GM10847 (cell line): ENCODE measurements around the gene TMEM200C.

Source experiments
- POLR2A ChIP-seq: IDR thresholded peaks from 2 replicates; pipeline ENCODE4 v1.6.1; 2011; ENCODE audit not compliant: insufficient read length; ENCODE audit errors: extremely low read depth

TMEM200C gene

DNA sequence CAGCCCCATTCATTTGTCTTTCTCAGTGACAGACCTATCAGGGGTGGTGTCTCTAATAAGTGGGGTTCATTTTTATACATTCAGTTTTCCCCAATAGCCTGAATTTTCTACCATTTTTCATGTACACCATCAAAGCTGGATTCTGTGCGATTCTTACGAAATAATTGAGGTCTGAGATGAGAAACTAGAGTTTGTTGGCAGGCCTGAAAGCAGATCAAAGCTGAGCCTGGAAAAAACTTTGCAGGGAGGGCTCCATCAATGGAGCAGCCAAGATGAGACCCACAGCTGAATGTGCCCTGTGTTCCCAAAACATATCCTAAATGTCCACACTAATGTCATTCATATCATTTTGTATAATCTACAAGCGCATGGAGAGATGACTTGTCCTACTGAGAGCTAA is 4.5 kb upstream of the TMEM200C start:
- no peak for TF ChIP-seq POLR2A

DNA sequence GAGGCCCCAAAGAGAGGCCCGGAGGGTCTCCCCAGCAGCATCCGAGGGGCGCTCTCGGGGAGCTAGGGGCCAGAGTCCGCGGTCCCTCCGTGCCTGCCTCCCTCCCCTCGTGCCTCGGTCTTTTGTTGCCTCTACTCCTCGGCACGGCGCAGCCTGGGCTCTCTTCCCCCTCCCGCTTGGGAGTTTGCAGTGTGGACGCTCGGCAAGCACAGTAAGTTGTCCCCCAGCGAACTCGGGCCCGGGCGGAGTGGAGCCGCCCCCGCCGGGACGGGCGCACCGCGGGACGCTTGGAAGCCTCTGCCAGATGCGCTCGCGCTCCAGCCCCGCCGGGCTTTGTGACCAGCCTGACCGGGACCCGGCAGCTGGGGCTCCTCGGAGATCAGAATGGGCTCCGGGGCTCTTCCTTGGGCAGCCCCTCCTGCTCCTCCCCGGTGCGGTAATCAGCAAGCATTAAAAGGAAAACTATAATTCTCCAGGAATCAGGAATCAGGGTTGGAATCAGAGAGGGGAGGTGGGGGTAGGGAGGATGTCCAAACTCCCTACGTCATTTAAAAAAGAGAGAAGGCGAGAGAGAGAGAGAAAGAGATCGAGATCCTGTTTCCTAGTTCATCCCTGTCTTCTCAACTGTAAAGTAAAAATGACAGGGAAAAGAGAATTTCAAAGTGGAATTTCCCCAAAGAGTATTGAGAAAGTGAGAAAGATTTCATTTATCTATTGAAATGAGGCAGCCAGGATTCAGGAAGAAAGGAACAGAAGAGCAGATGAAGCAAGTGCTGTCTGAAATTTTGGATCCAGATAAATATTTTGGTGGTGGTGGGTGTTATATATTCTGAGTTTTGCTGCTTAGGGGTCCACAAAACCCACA is 786 bp upstream of the TMEM200C start:
- no peak for TF ChIP-seq POLR2A

DNA sequence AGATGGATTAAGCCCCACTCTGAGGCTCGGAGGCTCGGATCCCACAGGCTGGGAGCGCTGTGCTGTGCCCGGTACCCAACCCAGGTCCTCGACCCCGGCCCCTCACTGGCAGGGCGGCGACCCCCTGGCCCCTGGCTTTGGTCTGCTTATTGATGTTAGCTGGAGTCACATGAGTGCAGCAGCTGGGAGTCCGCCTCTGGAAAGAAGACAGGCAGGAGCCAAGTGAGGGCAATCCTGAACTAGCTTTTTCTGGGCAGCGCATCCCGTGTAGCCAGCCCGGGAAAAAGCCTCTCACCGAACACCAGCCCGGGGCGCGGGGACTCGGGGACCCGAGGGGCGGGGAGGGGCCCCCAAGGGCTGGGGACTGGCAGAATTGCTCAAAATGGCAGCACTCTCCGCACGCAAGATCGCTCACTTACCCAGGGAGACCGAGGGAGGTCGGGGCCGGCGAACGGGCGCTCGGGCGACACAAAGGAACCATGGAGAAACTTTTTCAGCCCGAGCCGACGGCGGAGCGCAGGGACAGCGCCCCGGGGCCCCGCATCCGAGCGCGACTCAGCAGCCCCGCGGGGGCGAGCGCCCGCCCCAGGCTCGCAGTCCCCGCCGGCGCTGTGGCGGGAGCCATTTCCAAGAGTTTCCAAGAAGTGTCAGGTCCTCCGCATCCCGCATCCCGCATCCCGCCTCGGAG is 567 bp downstream of the TMEM200C start:
- TF ChIP-seq POLR2A, result no peak

DNA sequence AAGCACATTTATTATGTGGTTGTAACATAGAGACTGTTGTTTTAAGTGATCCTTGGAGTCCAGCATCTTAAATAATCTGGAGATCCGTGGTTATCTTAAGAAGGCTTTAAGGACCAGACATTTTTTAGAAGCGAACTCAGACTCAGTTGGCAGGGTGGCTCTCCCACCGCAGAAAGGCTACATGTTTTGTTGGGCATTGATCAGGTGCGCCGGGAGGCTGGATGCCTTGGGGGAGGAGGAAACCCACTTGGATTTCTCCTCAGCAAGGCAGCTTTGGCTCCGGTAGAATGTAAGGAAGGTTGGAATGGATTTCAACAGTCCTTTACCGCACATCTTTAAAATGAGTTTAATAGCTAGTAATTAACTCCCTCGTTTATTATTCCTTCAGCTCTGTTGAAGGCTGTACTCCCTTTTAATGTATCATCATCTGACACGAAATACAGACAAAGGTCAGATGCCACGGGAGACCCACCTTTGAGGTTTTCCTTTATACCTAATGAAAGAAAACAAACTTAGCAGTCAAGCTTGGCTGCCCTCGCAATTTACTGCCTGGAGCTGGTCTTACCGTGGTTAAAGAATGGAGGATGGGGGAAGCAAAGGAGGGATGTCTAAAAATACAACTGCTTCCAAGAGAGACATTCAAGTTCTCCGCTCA is 1.2 kb downstream of the TMEM200C start:
- TF ChIP-seq POLR2A, result no peak

DNA sequence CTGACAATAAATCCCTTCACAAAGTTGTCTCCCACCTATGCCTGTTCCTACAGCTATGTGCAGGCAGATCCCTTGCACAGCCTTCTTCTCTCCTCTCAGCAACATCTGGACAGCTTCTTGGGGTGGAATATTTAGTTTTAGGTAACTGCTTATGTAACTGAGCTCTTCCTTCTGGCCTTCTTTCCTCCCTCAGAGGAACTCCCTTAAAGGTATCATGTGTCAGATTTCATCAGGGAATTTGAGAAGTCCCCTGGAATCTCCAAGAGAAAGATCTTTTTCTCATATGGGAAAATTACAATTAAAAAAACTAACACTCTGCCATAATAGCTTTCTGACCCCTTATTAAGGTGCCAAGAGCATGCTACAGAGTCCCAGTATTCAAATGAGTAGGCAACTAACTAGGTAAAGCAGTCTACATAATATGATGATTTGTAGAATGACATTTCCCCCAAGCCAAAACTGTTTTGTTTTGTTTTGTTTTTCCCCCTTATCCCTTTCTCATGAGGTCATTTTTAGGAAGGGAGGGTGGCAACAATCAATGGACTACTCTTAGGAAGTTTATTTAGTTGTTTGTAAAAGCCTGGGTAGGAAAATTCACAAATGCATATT is 2.4 kb downstream of the TMEM200C start:
- no peak for TF ChIP-seq POLR2A

DNA sequence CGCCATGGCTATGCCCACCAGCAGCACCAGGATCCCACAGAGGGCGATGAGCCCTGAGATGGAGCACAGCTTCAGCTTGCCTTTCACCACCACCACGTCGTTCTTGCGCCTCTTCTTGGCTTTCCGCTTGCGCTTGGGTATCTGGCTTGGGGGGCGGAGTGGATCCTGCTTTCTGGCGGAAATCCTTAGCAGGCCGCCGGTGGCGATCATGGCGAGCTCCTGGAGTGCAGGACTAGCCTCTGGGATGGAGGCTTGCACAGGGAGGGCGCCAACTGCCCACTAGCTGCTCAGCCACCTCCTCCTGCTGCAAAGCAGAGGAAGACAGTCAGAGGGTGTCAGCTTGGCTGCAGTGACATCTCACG is 3.5 kb downstream of the TMEM200C start:
- TF ChIP-seq POLR2A, result no peak

DNA sequence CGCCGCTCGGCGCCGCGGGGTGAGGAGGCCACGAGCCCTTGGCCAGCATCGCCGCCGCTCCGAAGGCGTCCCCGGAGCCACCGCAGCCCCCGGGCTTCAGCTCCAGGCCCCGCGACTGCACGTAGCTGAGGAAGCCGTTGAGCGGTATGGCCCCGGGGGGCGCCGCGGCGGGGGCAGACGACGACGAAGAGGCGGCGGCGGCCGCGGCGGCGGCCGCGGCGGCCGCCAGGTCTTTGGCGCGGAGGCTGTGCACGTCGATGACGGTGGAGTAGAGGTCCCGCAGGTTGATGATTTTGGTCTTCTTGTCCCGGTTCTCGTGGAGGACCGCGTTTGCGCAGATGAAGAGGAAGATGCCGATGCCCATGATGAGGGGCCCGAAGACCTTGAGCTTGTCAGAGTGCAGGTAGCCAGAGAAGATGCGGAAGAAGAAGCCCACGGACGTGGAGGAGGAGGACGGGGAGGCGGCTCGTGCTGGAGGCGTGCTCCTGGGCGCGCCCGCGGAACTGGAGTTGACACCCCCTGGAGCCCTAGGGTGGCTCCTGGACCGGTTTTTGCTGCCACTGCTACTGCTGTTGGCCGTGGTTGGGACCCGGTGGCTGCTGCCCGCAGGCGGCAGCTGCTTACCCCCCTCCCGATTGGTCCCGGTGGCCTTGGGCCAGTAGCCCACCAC is 4.0 kb downstream of the TMEM200C start:
- TF ChIP-seq POLR2A, result no peak

DNA sequence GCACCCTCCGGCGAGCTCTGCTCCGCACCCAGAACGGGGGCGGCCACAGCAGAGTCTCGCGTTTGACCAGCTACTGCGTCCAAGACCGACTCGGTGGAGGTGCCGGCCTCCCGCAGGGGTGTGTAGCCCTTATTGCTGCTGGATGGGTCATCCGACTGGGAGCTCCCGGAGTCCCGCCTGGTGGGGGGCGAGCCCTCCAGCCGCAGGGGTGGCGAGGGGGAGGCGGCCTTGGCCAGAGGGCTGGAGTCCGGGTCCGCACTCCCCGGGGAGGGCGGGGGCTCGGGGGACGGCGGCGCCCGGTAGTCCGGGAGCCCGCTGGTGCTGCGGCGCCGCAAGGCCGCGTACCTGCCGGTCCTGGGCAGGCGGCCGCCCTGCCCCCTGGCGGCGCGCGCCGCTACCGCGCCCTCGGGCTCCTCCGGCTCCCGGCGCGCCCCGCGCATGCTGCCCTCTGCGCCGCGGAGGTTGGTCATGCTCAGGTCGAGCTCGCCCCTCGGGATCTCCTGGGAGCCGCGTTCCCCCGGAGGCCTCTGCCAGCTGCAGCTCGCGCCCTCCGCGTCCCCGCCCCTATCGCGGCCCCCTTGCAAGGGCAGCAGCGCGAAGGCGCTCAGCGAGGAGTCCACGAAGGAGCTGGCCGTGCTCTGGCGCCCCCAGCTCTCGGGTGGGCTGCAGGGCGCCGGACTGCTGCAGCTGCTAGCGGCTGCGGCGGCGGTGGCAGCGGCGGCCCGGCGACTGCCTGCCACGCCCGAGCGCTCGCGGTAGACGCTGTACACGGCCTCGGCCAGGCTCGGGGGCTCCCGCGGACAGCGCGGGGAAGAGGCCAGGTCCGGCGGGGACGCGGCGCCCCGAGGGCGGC is 4.8 kb downstream of the TMEM200C start:
- no peak for TF ChIP-seq POLR2A

DNA sequence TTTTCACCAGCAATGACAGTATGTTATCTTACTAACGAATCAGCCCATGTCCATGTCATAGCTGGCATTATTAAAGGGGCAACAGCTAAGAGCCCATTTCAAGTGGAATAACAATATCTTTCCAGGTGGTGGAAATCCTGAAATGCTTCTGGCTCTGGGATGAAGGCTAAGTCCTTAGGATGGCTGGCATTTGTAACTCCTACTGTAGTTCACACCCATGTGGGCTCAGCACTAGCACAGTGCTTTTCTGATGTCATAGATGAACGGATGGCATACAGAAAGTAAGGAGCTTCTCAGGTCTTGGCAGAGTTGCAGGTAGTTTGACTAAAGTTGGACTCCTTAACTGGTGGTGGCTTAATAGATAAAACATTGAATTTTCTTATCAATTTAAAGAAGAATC is 10.0 kb downstream of the TMEM200C start:
- no peak for TF ChIP-seq POLR2A

DNA sequence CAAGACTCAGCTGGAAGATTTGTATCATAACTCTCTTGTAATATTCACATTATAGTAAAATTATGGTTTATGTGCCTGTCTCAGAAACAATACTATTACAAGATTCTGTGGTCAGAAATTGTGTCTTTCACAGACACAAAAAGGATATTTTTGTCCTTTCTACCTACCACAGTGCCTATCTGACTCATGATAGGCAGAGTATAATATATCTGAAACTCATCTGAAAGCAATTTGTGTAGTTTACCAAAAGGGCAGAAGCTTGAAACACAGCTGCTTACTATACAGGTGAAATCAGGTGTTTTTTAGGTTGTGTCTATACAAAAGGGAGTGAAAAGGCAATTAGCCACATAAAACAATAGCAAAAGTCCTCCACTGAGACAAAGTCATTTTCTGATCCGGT is 10.9 kb downstream of the TMEM200C start:
- no peak for TF ChIP-seq POLR2A

DNA sequence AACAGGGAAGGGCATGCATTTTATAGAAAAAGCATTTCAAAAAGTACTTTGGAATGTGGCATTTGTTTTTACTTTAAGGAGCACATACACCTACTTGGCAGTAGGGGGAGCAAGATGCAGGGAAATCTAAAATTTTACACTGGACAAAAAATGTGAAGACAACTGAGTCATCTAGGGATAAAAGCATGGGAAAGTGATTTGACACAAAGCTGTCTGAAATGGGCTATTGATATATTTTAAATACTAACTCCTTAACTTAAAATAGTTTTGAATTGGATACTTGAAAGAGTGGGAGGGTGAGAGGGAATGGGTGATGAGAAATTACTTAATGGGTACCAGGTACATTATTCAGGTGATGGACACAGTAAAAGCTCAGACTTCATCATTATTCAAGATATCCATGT is 15.8 kb downstream of the TMEM200C start:
- no peak for TF ChIP-seq POLR2A

DNA sequence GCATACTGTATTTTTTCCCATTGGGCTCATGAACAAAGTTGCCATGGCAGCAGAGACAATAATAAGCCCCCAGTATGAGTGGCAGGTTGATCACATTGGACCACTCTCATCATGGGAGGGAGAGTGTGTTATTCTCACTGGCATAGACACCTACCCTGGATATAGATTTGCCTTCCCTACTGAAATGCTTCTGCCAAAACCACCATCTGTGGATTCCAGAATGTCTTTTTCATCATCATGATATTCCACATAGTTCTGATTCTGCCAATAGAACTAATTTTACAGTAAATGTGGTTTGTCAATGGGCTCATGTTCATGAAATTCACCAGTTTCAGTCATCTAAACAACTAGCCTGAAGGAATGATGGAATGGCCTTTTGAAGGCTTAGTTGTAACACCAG is 18.4 kb downstream of the TMEM200C start:
- no peak for TF ChIP-seq POLR2A

DNA sequence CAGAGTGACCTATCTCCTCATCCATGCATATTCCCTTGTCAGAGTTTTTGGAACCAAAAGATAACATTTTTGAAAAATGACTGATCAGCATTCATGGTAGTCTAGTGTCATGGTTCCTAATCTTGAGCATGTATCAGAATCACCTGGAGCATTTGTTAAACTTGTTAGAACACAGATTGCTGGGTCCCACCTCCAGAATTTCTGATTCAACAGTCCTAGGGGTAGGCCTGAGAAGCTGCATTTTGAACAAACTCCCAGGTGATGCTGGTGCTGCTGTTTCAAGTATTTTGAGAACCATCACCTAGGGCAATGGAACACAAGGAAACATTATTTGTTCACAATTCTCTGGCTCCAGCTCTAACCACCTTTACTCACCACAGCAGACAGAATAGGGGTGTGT is 21.0 kb downstream of the TMEM200C start:
- TF ChIP-seq POLR2A, result no peak

DNA sequence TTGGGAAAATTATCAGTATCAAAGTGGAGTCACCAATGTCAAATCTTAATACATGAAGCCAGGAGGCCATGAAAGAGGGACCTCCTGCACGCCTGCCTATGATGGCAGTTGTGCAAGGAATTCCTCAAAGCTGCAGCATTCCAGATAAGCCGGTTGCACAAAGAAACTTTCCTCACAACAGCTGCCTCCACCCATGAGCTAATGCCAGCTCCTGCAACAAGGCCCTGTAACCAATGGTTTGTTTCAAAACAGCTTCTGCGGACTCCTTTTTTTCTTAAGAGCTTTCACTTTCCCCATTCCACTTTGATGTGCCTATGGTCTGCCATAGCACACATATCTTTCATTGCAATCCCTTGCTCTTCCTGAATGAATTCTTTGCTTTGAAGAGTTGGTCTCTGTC is 22.4 kb downstream of the TMEM200C start:
- no peak for TF ChIP-seq POLR2A

DNA sequence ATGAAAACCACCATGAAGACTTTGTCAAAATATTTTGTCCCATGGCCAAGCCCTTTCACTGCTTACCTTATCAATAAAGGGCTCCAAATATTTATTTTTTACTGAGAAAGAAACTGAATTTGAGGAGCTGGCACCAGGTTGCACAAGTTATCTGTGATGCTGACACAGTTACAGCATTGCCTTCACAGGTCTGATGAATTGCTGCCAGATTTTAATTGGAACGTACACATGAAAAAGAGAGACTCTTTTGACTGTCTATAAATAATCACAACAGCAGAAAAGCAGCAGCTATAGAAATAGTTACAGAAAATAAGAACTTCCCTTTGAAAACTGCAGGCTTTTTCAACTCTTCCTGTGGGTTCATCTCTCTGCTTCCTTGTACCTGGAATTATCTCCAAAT is 23.9 kb downstream of the TMEM200C start:
- no peak for TF ChIP-seq POLR2A
